NCI-H1092 (cell line): ENCODE results near the gene PRDM5.
"Not testable (repeated sequence)": the region's sequence is repeated elsewhere in the genome, so short reads cannot be mapped to it uniquely, and the experiment has no call there.

Experiments
- DNase-seq: peaks from one replicate; lab custom pipeline; 2025; lab: John Stamatoyannopoulos, UW

PRDM5 gene

GRCh38 chr4:120703908-120704307 lies 218.6 kb downstream of the PRDM5 start:
- no peak for DNase-seq

- DNase-seq: no peak
Measured at GRCh38 chr4:120699354-120699753, 223.2 kb downstream of the PRDM5 start.

GRCh38 chr4:120694973-120695372 lies 227.6 kb downstream of the PRDM5 start:
- no peak for DNase-seq

GRCh38 chr4:120693816-120694215 lies 228.7 kb downstream of the PRDM5 start:
- DNase-seq: no peak

- no peak for DNase-seq
Measured at GRCh38 chr4:120692964-120693363, 229.6 kb downstream of the PRDM5 start.

GRCh38 chr4:120691536-120691935 lies 231.0 kb downstream of the PRDM5 start:
- DNase-seq: no peak

GRCh38 chr4:120691106-120691505 lies 231.4 kb downstream of the PRDM5 start:
- no peak for DNase-seq

GRCh38 chr4:120688791-120689190 lies 233.7 kb downstream of the PRDM5 start:
- no peak for DNase-seq

GRCh38 chr4:120685756-120686278 lies 236.7 kb downstream of the PRDM5 start:
- DNase-seq: no peak

GRCh38 chr4:120683897-120684540 lies 238.5 kb downstream of the PRDM5 start:
- no peak for DNase-seq

- DNase-seq: no peak
Measured at GRCh38 chr4:120682981-120683380, 239.5 kb downstream of the PRDM5 start.

- no peak for DNase-seq
Measured at GRCh38 chr4:120680647-120681228, 241.8 kb downstream of the PRDM5 start.

- no peak for DNase-seq
Measured at GRCh38 chr4:120673696-120674095, 248.8 kb downstream of the PRDM5 start.

- no peak for DNase-seq
Measured at GRCh38 chr4:120672558-120673147, 249.9 kb downstream of the PRDM5 start.

GRCh38 chr4:120672076-120672475 lies 250.4 kb downstream of the PRDM5 start:
- no peak for DNase-seq

- no peak for DNase-seq
Measured at GRCh38 chr4:120671538-120671937, 251.0 kb downstream of the PRDM5 start.

- DNase-seq: no peak
Measured at GRCh38 chr4:120667102-120667501, 255.4 kb downstream of the PRDM5 start.

- DNase-seq: no peak
Measured at GRCh38 chr4:120664851-120665250, 257.7 kb downstream of the PRDM5 start.

- DNase-seq: no peak
Measured at GRCh38 chr4:120659616-120660170, 262.8 kb downstream of the PRDM5 start.

- DNase-seq: no peak
Measured at GRCh38 chr4:120658772-120659171, 263.8 kb downstream of the PRDM5 start.

- no peak for DNase-seq
Measured at GRCh38 chr4:120653804-120654573, 268.5 kb downstream of the PRDM5 start.

GRCh38 chr4:120648336-120648735 lies 274.2 kb downstream of the PRDM5 start:
- not testable (repeated sequence) for DNase-seq
